Glutamatergic neuron (in vitro differentiated cells): ENCODE results near the gene PEX7. TPM values are rescaled to one million over a fixed set of nuclear protein-coding genes. Genes with fewer than 3 reads are reported as not detected.

Source experiments
- DNase-seq: peaks from one replicate; pipeline ENCODE4 v3.0.0; 2022
- H3K27ac Mint-ChIP-seq: one replicate; pipeline ENCODE4 v1.8.0; 2020; ENCODE audit warnings: mild to moderate bottlenecking, mixed read lengths, inconsistent platforms; ENCODE audit not compliant: unreplicated experiment
- H3K27me3 Mint-ChIP-seq: one replicate; pipeline ENCODE4 v1.8.0; 2020; ENCODE audit warnings: mild to moderate bottlenecking, moderate library complexity, mixed read lengths, inconsistent platforms; ENCODE audit not compliant: unreplicated experiment
- H3K36me3 Mint-ChIP-seq: one replicate; pipeline ENCODE4 v1.8.0; 2020; ENCODE audit warnings: mild to moderate bottlenecking, mixed read lengths, inconsistent platforms; ENCODE audit not compliant: unreplicated experiment
- H3K4me1 Mint-ChIP-seq: one replicate; pipeline ENCODE4 v1.8.0; 2020; ENCODE audit warnings: mild to moderate bottlenecking, low read depth, mixed read lengths, inconsistent platforms; ENCODE audit not compliant: unreplicated experiment
- H3K4me3 Mint-ChIP-seq: one replicate; pipeline ENCODE4 v1.8.0; 2020; ENCODE audit warnings: mild to moderate bottlenecking, mixed read lengths, inconsistent platforms; ENCODE audit not compliant: unreplicated experiment
- H3K9me3 Mint-ChIP-seq: one replicate; pipeline ENCODE4 v1.8.0; 2020; ENCODE audit warnings: mild to moderate bottlenecking, moderate library complexity, mixed read lengths, inconsistent platforms; ENCODE audit not compliant: unreplicated experiment
- total RNA-seq: library from RNA; stranded (reverse); fragmentation: NEBNext Ultra II Directional; extraction: Animal tissue kit (Norgen Biotek cat#: 25700); gene quantifications from one replicate; pipeline ENCODE4 v1.2.1, GENCODE V29; 2021; ENCODE audit not compliant: unreplicated experiment
- TF ChIP-seq, protein P1 (sequence below): fragments of 200-600 bp; sonication (generic); IDR thresholded peaks from one replicate; pipeline ENCODE4 v1.5.0; 2021; ENCODE audit not compliant: partially characterized antibody, unreplicated experiment

The PEX7 gene
- total RNA-seq, 1 donor from 2014 or later = 4.1 TPM

DNA sequence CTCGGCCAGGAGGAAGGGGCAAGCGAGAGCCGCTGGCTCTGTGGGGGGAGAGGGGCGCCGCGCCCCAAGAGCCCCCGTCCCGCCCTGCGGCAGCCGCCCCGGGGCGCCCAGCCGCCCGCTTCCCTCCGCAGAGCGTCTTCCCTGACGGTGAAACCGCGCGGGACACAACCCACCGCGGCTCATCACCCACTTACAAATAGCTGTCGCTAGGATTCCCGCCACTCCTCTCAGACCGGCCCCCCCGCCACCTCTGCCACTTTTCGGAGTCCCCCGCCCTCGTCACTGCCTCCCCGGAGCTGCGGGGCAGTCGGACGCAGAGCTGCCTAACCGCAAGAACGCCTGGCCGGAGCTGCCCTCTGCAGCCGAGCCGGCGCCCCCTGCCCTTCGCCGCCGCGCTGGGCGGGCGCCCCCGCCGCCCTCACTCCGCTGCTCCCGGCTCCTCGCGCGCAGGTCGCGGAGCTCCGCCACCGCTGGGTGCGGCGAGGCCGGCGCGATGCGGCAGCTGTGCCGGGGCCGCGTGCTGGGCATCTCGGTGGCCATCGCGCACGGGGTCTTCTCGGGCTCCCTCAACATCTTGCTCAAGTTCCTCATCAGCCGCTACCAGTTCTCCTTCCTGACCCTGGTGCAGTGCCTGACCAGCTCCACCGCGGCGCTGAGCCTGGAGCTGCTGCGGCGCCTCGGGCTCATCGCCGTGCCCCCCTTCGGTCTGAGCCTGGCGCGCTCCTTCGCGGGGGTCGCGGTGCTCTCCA is 99.7 kb downstream of the PEX7 start, which contains the start of gene SLC35D3:
Gene SLC35D3 (plus strand): TSS at position 366 of the 749 bp plus-strand sequence. CDS start 128 bp downstream, at position 494.
- H3K4me3 Mint-ChIP-seq = peak within 1 kb of the TSS; percentile 85
- DNase-seq = peak; percentile 46
- peaks cover 2% of the 10 kb centered on the region for H3K4me1 Mint-ChIP-seq
- H3K36me3 Mint-ChIP-seq = no peaks in the 10 kb centered on the region
- H3K27ac Mint-ChIP-seq = no peak within 1 kb of the TSS
- H3K9me3 Mint-ChIP-seq = no peaks in the 10 kb centered on the region
- TF ChIP-seq, protein P1, sequence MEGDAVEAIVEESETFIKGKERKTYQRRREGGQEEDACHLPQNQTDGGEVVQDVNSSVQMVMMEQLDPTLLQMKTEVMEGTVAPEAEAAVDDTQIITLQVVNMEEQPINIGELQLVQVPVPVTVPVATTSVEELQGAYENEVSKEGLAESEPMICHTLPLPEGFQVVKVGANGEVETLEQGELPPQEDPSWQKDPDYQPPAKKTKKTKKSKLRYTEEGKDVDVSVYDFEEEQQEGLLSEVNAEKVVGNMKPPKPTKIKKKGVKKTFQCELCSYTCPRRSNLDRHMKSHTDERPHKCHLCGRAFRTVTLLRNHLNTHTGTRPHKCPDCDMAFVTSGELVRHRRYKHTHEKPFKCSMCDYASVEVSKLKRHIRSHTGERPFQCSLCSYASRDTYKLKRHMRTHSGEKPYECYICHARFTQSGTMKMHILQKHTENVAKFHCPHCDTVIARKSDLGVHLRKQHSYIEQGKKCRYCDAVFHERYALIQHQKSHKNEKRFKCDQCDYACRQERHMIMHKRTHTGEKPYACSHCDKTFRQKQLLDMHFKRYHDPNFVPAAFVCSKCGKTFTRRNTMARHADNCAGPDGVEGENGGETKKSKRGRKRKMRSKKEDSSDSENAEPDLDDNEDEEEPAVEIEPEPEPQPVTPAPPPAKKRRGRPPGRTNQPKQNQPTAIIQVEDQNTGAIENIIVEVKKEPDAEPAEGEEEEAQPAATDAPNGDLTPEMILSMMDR = no peak
- H3K27me3 Mint-ChIP-seq = peaks cover 17% of the 10 kb centered on the region

DNA sequence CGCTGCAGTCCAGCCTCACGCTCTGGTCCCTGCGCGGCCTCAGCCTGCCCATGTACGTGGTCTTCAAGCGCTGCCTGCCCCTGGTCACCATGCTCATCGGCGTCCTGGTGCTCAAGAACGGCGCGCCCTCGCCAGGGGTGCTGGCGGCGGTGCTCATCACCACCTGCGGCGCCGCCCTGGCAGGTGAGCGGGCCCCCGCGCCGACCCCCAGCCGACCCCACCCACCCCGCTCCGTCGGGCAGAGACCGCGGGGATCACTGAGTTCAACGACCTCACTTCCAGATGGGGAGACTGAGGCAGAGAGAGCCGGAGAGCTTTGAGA is 100.3 kb downstream of the PEX7 start:
- Mint-ChIP-seq H3K4me1 (peaks cover 2% of the 10 kb centered on the region), H3K4me3 (peak overlapping the region; percentile 85), H3K27me3 (peaks cover 17% of the 10 kb centered on the region), H3K27ac (no peak overlapping the region), H3K9me3 (no peaks in the 10 kb centered on the region), H3K36me3 (no peaks in the 10 kb centered on the region)
- TF ChIP-seq, protein P1 = no peak
- DNase-seq = no peak

DNA sequence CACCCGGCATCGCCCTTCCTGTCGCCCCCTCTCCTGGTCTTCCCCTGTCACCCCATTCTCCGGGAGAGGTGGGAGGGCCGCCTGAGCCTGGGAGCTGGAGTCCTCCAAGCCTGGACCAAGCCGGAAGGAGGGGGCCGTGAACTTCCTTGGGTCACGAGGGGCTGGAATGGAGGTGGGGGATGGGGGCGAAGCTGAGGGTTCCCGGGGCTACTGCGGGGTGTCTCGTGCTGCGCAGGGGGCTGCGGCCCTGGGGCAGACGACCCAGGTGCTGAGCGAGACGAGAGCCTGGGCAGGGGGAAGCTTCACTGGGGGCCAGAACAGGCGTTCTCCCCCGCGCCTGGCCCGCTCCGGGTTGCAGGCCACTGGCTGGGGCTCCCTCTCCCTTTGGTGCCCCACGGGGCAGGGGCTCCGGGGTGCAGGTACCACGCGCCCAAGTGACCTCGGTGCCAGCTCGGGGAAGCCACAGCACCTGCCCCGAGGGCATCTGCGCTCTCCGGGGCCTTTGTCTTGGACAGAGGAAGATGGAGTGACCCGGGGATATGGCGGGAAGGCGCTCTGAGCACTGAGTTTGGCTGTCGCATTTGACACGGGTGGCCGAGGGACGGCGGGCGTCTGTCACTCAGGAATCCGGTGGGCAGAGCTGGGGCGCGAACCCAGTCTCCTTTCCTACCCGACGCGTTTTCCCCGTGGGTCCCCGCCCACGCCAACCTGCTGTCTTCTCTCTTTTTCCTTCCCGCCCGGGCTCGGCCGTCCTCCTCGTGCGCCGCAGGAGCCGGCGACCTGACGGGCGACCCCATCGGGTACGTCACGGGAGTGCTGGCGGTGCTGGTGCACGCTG is 100.9 kb downstream of the PEX7 start:
- DNase-seq = peak; percentile 40
- Mint-ChIP-seq H3K4me3 (peak overlapping the region; percentile 69), H3K27me3 (peaks cover 17% of the 10 kb centered on the region), H3K4me1 (peaks cover 2% of the 10 kb centered on the region), H3K27ac (no peak overlapping the region), H3K36me3 (no peaks in the 10 kb centered on the region), H3K9me3 (no peaks in the 10 kb centered on the region)
- TF ChIP-seq, protein P1 = no peak

DNA sequence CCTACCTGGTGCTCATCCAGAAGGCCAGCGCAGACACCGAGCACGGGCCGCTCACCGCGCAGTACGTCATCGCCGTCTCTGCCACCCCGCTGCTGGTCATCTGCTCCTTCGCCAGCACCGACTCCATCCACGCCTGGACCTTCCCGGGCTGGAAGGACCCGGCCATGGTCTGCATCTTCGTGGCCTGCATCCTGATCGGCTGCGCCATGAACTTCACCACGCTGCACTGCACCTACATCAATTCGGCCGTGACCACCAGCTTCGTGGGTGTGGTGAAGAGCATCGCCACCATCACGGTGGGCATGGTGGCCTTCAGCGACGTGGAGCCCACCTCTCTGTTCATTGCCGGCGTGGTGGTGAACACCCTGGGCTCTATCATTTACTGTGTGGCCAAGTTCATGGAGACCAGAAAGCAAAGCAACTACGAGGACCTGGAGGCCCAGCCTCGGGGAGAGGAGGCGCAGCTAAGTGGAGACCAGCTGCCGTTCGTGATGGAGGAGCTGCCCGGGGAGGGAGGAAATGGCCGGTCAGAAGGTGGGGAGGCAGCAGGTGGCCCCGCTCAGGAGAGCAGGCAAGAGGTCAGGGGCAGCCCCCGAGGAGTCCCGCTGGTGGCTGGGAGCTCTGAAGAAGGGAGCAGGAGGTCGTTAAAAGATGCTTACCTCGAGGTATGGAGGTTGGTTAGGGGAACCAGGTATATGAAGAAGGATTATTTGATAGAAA is 101.7 kb downstream of the PEX7 start:
- H3K27me3 Mint-ChIP-seq = peaks cover 17% of the 10 kb centered on the region
- peaks cover 2% of the 10 kb centered on the region for H3K4me1 Mint-ChIP-seq
- no peaks in the 10 kb centered on the region for H3K9me3 Mint-ChIP-seq
- no peak overlapping the region for H3K27ac Mint-ChIP-seq
- peak; percentile 16 for DNase-seq
- TF ChIP-seq, protein P1 = no peak
- H3K36me3 Mint-ChIP-seq = no peaks in the 10 kb centered on the region
- H3K4me3 Mint-ChIP-seq = peak overlapping the region; percentile 63
